SKM-1 treated with dmso at 0.1 percent for 144 hours (cell line): ENCODE data around the gene NXPE3.

ENCODE experiments used
- DNase-seq: peaks from one replicate; lab custom pipeline; 2025; ENCODE audit not compliant: unreplicated experiment; lab: John Stamatoyannopoulos, UW

Gene NXPE3

GRCh38 chr3:101802179-101802578, 23.2 kb downstream of the NXPE3 start:
- DNase-seq = no peak

GRCh38 chr3:101803173-101803782, 24.3 kb downstream of the NXPE3 start:
- DNase-seq = peak; percentile 60

- DNase-seq = no peak
Observed at GRCh38 chr3:101803939-101804338, 24.9 kb downstream of the NXPE3 start.

- DNase-seq = no peak
Observed at GRCh38 chr3:101806491-101806890, 27.5 kb downstream of the NXPE3 start.

GRCh38 chr3:101807888-101808287, 28.9 kb downstream of the NXPE3 start:
- no peak for DNase-seq

- DNase-seq = peak; percentile 36
Observed at GRCh38 chr3:101809178-101810021, 30.4 kb downstream of the NXPE3 start.

- DNase-seq = no peak
Observed at GRCh38 chr3:101810022-101810418, 31.0 kb downstream of the NXPE3 start.

- no peak for DNase-seq
Observed at GRCh38 chr3:101811875-101812274, 32.9 kb downstream of the NXPE3 start.

- no peak for DNase-seq
Observed at GRCh38 chr3:101812895-101813294, 33.9 kb downstream of the NXPE3 start.

- peak; percentile 8 for DNase-seq
Observed at GRCh38 chr3:101813817-101814440, 34.9 kb downstream of the NXPE3 start.

GRCh38 chr3:101814835-101815234, 35.8 kb downstream of the NXPE3 start:
- DNase-seq = no peak

- no peak for DNase-seq
Observed at GRCh38 chr3:101816215-101817149, 37.5 kb downstream of the NXPE3 start.

- DNase-seq = no peak
Observed at GRCh38 chr3:101817992-101818391, 39.0 kb downstream of the NXPE3 start.

- DNase-seq = no peak
Observed at GRCh38 chr3:101819649-101820206, 40.7 kb downstream of the NXPE3 start.

GRCh38 chr3:101821503-101821902, 42.5 kb downstream of the NXPE3 start:
- no peak for DNase-seq

GRCh38 chr3:101823525-101823924, 44.5 kb downstream of the NXPE3 start:
- no peak for DNase-seq

GRCh38 chr3:101824702-101825101, 45.7 kb downstream of the NXPE3 start:
- DNase-seq = no peak

- DNase-seq = no peak
Observed at GRCh38 chr3:101825904-101826445, 47.0 kb downstream of the NXPE3 start.

GRCh38 chr3:101827211-101828174, 48.5 kb downstream of the NXPE3 start:
- DNase-seq = peak; percentile 31
